ENCODE measurements around the gene SHISA6. TPM values are rescaled to one million over a fixed set of nuclear protein-coding genes. Genes with fewer than 3 reads are reported as not detected.
"Not testable (repeated sequence)": the region's sequence is repeated elsewhere in the genome, so short reads cannot be mapped to it uniquely, and the experiment has no call there.

Gene SHISA6
- total and polyA plus RNA-seq, 8 donors, result 0.16 to 1.3 (median 0.40) TPM

- Histone ChIP-seq H3K9me3 (no peaks in the 10 kb centered on the region), H3K36me3 (no peaks in the 10 kb centered on the region), H3K27me3 (no peaks in the 10 kb centered on the region), H3K4me1 (no peaks in the 10 kb centered on the region), H3K4me3 (no peak overlapping the region), H3K27ac (no peak overlapping the region)
- intact Hi-C loops (cut with DNase I), result loop anchor here in 1 of 3 donors (10.0 kb wide), 1 partner anchor 434 kb away; no protein-coding TSS in a partner anchor
- WGBS, 2 donors, result 69 to 76% methylated on average over 7 of the region's 7 CpGs
- no peak for TF ChIP-seq CTCF (IDR thresholded peaks at IDR 0.05)
- no peak for ATAC-seq
- FAIRE-seq, result no peak
- DNase-seq, result no peak
Measured at GRCh38 chr17:11308531-11308930, 67.5 kb downstream of the SHISA6 start.

- no peak for DNase-seq
- 53 to 62% methylated on average over 3 of the region's 3 CpGs for WGBS, 2 donors
- no peaks in the 10 kb centered on the region for H3K9me3 ChIP-seq
- H3K4me3 ChIP-seq, result no peak overlapping the region
- no peak for ATAC-seq
- no peak overlapping the region for H3K27ac ChIP-seq
- no peaks in the 10 kb centered on the region for H3K4me1 ChIP-seq
- H3K36me3 ChIP-seq, result no peaks in the 10 kb centered on the region
- TF ChIP-seq CTCF (IDR thresholded peaks at IDR 0.05), result no peak
- FAIRE-seq, result no peak
- intact Hi-C loops (cut with DNase I), result loop anchor here in 1 of 3 donors (10.0 kb wide), 1 partner anchor 434 kb away; no protein-coding TSS in a partner anchor
- H3K27me3 ChIP-seq, result no peaks in the 10 kb centered on the region
Measured at GRCh38 chr17:11309033-11309432, 68.0 kb downstream of the SHISA6 start.

- Histone ChIP-seq H3K4me3 (no peak overlapping the region), H3K27me3 (no peaks in the 10 kb centered on the region), H3K27ac (no peak overlapping the region), H3K4me1 (no peaks in the 10 kb centered on the region), H3K36me3 (no peaks in the 10 kb centered on the region), H3K9me3 (no peaks in the 10 kb centered on the region)
- ATAC-seq, result no peak
- FAIRE-seq, result no peak
- DNase-seq, result no peak
- intact Hi-C loops (cut with DNase I), result loop anchor here in 1 of 3 donors (10.0 kb wide), 1 partner anchor 435 kb away; no protein-coding TSS in a partner anchor
- no peak for TF ChIP-seq CTCF (IDR thresholded peaks at IDR 0.05)
Measured at GRCh38 chr17:11309850-11310249, 68.8 kb downstream of the SHISA6 start.

GRCh38 chr17:11316451-11316850 is 75.4 kb downstream of the SHISA6 start:
- intact Hi-C loops (cut with DNase I); H3K4me1 ChIP-seq; H3K4me3 ChIP-seq; DNase-seq; H3K9me3 ChIP-seq; H3K36me3 ChIP-seq; FAIRE-seq; H3K27ac ChIP-seq; H3K27me3 ChIP-seq; ATAC-seq: not testable (repeated sequence)
- 75 to 81% methylated on average over 11 of the region's 11 CpGs for WGBS, 2 donors

- H3K36me3 ChIP-seq, result no peaks in the 10 kb centered on the region
- H3K4me1 ChIP-seq, result peaks cover 0 to 5% (median 0%) of the 10 kb centered on the region in 3 donors
- no peak overlapping the region for H3K4me3 ChIP-seq
- FAIRE-seq (no peak), DNase-seq (no peak), ATAC-seq (no peak)
- H3K9me3 ChIP-seq, result no peaks in the 10 kb centered on the region
- TF ChIP-seq CTCF (IDR thresholded peaks at IDR 0.05), result no peak
- WGBS, 2 donors, result 74 to 89% methylated on average over 5 of the region's 5 CpGs
- intact Hi-C loops (cut with DNase I), result no loop called here
- H3K27me3 ChIP-seq, result peaks cover 0 to 2% (median 0%) of the 10 kb centered on the region in 4 donors
- H3K27ac ChIP-seq, result no peak overlapping the region
Measured at GRCh38 chr17:11318207-11318606, 77.2 kb downstream of the SHISA6 start.
